Naive thymus-derived CD8-positive, alpha-beta T cell (primary cell): ENCODE data around the gene BICRA. TPM values are rescaled to one million over a fixed set of nuclear protein-coding genes. Genes with fewer than 3 reads are reported as not detected.
A peak's percentile ranks its signal among the peaks of the same experiment; 100 is the strongest.
"Not testable (repeated sequence)": the region's sequence is repeated elsewhere in the genome, so short reads cannot be mapped to it uniquely, and the experiment has no call there.

Source experiments
- ATAC-seq, 2 donors: fragments of 150-1000 bp; cut with Tn5 transposase in 1 of 2; sonication (Bioruptor Pico), chemical (Tn5 transposase) in 1 of 2; 1 replicate in 1 of 2; 2 replicates in 1 of 2; pipeline ENCODE4 v1.10.0; 2021; ENCODE audit warnings: mild to moderate bottlenecking in 2 of 2, moderate library complexity in 2 of 2
- POLR2A ChIA-PET: fragments of 350-600 bp; sonication (Branson Sonifier 250); formaldehyde crosslinking; loops from one replicate; lab custom pipeline; 2021; ENCODE audit warnings: antibody characterized with exemption; lab: Charles Lee
- DNase-seq, 10 donors: peaks; one replicate each; pipeline versions ENCODE4 v3.0.0 to v3.0.0-alpha.2; 2020 to 2022
- H3K27ac Mint-ChIP-seq, 10 donors: one replicate each; pipeline ENCODE4 v1.8.0; 2020 to 2022; ENCODE audit warnings: mild to moderate bottlenecking in 10 of 10, mixed read lengths in 10 of 10, moderate library complexity in 4 of 10, inconsistent platforms in 1 of 10
- H3K27me3 Mint-ChIP-seq, 5 donors: one replicate each; pipeline ENCODE4 v1.8.0; 2021 to 2022; ENCODE audit warnings: mixed read lengths in 5 of 5
- H3K36me3 Mint-ChIP-seq, 3 donors: one replicate each; pipeline ENCODE4 v1.8.0; 2020 to 2022; ENCODE audit warnings: mixed read lengths in 3 of 3, mild to moderate bottlenecking in 2 of 3, inconsistent platforms in 1 of 3
- H3K4me1 Mint-ChIP-seq, 4 donors: one replicate each; pipeline ENCODE4 v1.8.0; 2021 to 2022; ENCODE audit warnings: mixed read lengths in 4 of 4
- H3K4me3 Mint-ChIP-seq, 10 donors: one replicate each; pipeline ENCODE4 v1.8.0; 2020 to 2022; ENCODE audit warnings: mild to moderate bottlenecking in 10 of 10, mixed read lengths in 10 of 10, moderate library complexity in 6 of 10, inconsistent platforms in 1 of 10
- H3K9me3 Mint-ChIP-seq, 9 donors: one replicate each; pipeline ENCODE4 v1.8.0; 2020 to 2022; ENCODE audit warnings: mixed read lengths in 9 of 9, mild to moderate bottlenecking in 3 of 9, inconsistent platforms in 1 of 9, moderate library complexity in 1 of 9
- polyA plus RNA-seq, 3 donors: library from polyadenylated mRNA; unstranded; fragments of 300-500 nt; fragmentation: Illumina TruSeq; gene quantifications; one replicate each; pipeline ENCODE4 v1.2.3, GENCODE V29; 2021
- total RNA-seq, 8 experiments: library from RNA in 2 of 8; stranded (reverse) in 2 of 8; gene quantifications; one replicate each; pipeline ENCODE4 v1.2.3 and lab custom pipeline; 2021 to 2026

The BICRA gene
- total and polyA plus RNA-seq, 5 experiments from 2014 or later = 0.23 to 35.5 (median 1.4) TPM

DNA sequence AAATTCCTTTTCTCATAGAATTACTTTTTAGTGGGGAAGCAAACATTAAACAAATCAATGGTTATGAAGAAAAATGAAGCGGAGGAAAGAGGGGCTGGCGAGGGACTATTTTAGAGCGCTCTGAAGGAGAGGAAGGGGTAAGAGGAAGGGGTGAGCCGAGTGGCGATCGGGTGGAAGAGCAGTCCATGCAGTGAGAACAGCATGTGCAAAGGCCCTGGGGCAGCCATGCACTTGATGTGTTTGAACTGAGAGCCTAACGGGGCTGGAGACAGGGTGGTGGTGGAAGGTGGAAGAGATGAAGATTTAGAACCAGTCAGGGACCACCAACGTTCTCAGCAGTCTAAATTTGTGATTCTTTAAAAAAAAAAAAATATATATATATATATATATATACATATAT is 122.0 kb downstream of the BICRA start:
- Mint-ChIP-seq H3K9me3 (no peaks in the 10 kb centered on the region), H3K27ac (peak overlapping the region in 1 of 10 donors; percentile 43), H3K27me3 (peaks cover 17 to 36% (median 35%) of the 10 kb centered on the region in 5 donors), H3K4me1 (peaks cover 12 to 24% (median 19%) of the 10 kb centered on the region in 4 donors), H3K4me3 (peak overlapping the region in 3 of 10 donors; percentile 60 to 78 (median 60)), H3K36me3 (no peaks in the 10 kb centered on the region)
- no peak for ATAC-seq
- no peak for DNase-seq
- POLR2A ChIA-PET = interaction anchor here (0.6 kb wide), 1 partner anchor 73 kb away, joined by 3 read pairs; no protein-coding TSS in a partner anchor

GRCh38 chr19:47735131-47735530 is 126.2 kb downstream of the BICRA start:
- Mint-ChIP-seq H3K4me3 (no peak overlapping the region), H3K36me3 (no peaks in the 10 kb centered on the region), H3K9me3 (no peaks in the 10 kb centered on the region), H3K27ac (no peak overlapping the region), H3K4me1 (peaks cover 2 to 6% (median 4%) of the 10 kb centered on the region in 4 donors), H3K27me3 (peaks cover 7 to 14% (median 10%) of the 10 kb centered on the region in 5 donors)
- ATAC-seq (no peak), DNase-seq (no peak)
- POLR2A ChIA-PET = no interaction called here

GRCh38 chr19:47740866-47741519 is 132.1 kb downstream of the BICRA start:
- Mint-ChIP-seq H3K9me3 (no peaks in the 10 kb centered on the region), H3K4me1 (peaks cover 8 to 26% (median 15%) of the 10 kb centered on the region in 4 donors), H3K36me3 (peaks cover 0 to 4% (median 0%) of the 10 kb centered on the region in 3 donors), H3K27me3 (peaks cover 0 to 2% (median 0%) of the 10 kb centered on the region in 5 donors), H3K4me3 (no peak overlapping the region), H3K27ac (no peak overlapping the region)
- POLR2A ChIA-PET = interaction anchor here (0.6 kb wide), 1 partner anchor 304 kb away, joined by 3 read pairs; no protein-coding TSS in a partner anchor
- ATAC-seq (no peak), DNase-seq (no peak)

GRCh38 chr19:47741544-47742140 is 132.7 kb downstream of the BICRA start:
- peaks cover 8 to 29% (median 16%) of the 10 kb centered on the region in 4 donors for H3K4me1 Mint-ChIP-seq
- H3K27me3 Mint-ChIP-seq = peaks cover 0 to 2% (median 0%) of the 10 kb centered on the region in 5 donors
- H3K36me3 Mint-ChIP-seq = peaks cover 0 to 4% (median 0%) of the 10 kb centered on the region in 3 donors
- peak overlapping the region in 6 of 10 donors; percentile 31 to 70 (median 51) for H3K4me3 Mint-ChIP-seq
- H3K9me3 Mint-ChIP-seq = no peaks in the 10 kb centered on the region
- no peak for DNase-seq
- ATAC-seq = no peak
- peak overlapping the region in 1 of 10 donors; percentile 22 for H3K27ac Mint-ChIP-seq
- POLR2A ChIA-PET = no interaction called here

DNA sequence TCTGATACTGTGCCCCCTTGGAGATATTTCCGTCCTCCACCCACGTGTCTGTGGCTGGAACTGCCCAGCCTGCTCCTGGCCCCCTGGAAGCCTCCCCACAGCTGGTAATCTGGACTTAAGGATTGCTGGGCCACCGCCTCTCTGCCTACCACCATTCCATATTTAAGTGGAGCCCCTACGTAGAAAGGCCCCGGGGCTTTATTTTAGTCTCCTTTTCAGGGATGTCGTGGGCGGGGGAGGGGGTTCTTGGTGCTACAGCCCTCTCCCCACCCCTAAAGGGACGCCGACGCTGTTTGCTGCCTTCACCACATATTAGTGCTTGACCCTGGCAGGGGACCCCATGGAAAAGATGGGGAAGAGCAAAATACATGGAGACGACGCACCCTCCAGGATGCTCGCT is 133.7 kb downstream of the BICRA start:
- peaks cover 0 to 8% (median 2%) of the 10 kb centered on the region in 3 donors for H3K36me3 Mint-ChIP-seq
- POLR2A ChIA-PET = no interaction called here
- H3K27ac Mint-ChIP-seq = peak overlapping the region in 2 of 10 donors; percentile 33 to 88
- ATAC-seq (no peak), DNase-seq (no peak)
- no peaks in the 10 kb centered on the region for H3K9me3 Mint-ChIP-seq
- peak overlapping the region; percentile 24 to 98 (median 48) for H3K4me3 Mint-ChIP-seq
- peaks cover 8 to 35% (median 19%) of the 10 kb centered on the region in 4 donors for H3K4me1 Mint-ChIP-seq
- peaks cover 0 to 2% (median 0%) of the 10 kb centered on the region in 5 donors for H3K27me3 Mint-ChIP-seq

- Mint-ChIP-seq H3K4me1 (peaks cover 17 to 54% (median 42%) of the 10 kb centered on the region in 4 donors), H3K9me3 (no peaks in the 10 kb centered on the region), H3K27me3 (peaks cover 0 to 2% (median 0%) of the 10 kb centered on the region in 5 donors), H3K36me3 (peaks cover 2 to 33% (median 9%) of the 10 kb centered on the region in 3 donors), H3K27ac (peak within 1 kb of the TSS; percentile 99 to 100 (median 100)), H3K4me3 (peak within 1 kb of the TSS; percentile 97 to 100 (median 99))
- peak; percentile 92 to 99 (median 96) for DNase-seq
- ATAC-seq = peak; percentile 81 to 84
- POLR2A ChIA-PET = interaction anchor here (0.5 to 1.7 kb wide), 8 partner anchors 20 to 457 kb away, joined by 3 to 9 read pairs (median 4); partner anchors contain the start of genes KPTN and SELENOW
These were observed 136.3 kb downstream of the BICRA start, which contains the start of gene NOP53 for GRCh38 chr19:47745010-47745901. TSS of gene NOP53 (plus strand) at chr19:47745546. CDS start at chr19:47745560, 14 bp downstream.

DNA sequence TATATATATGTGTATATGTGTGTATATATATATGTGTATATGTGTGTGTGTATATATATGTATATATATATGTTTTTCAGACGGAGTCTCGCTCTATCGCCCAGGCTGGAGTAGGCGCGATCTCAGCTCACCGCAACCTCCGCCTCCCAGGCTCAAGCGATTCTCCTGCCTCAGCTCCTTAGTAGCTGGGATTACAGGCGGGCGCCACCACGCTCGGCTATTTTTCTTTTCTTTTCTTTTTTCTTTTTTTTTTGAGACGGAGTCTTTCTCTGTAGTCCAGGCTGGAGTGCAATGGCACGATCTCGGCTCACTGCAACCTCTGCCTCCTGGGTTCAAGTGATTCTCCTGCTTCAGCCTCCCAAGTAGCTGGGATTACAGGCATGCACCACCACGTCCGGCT is 137.2 kb downstream of the BICRA start:
- not testable (repeated sequence) for DNase-seq, ATAC-seq, H3K9me3 Mint-ChIP-seq, H3K27me3 Mint-ChIP-seq
- Mint-ChIP-seq H3K4me1 (peaks cover 17 to 56% (median 46%) of the 10 kb centered on the region in 4 donors), H3K4me3 (peak overlapping the region; percentile 97 to 100 (median 99)), H3K36me3 (peaks cover 2 to 41% (median 9%) of the 10 kb centered on the region in 3 donors), H3K27ac (peak overlapping the region in 9 of 10 donors; percentile 99 to 100 (median 100))
- POLR2A ChIA-PET = interaction anchor here (0.8 to 1.7 kb wide), 4 partner anchors 10 to 262 kb away, joined by 3 to 9 read pairs (median 6); partner anchors contain the start of genes KPTN and SELENOW

GRCh38 chr19:47749326-47749725 is 140.4 kb downstream of the BICRA start:
- peak overlapping the region; percentile 57 to 83 (median 72) for H3K4me3 Mint-ChIP-seq
- peaks cover 0 to 2% (median 0%) of the 10 kb centered on the region in 5 donors for H3K27me3 Mint-ChIP-seq
- peaks cover 9 to 72% (median 11%) of the 10 kb centered on the region in 3 donors for H3K36me3 Mint-ChIP-seq
- H3K9me3 Mint-ChIP-seq = no peaks in the 10 kb centered on the region
- POLR2A ChIA-PET = interaction anchor here (1.2 kb wide), 1 partner anchor 233 kb away, joined by 3 read pairs; no protein-coding TSS in a partner anchor
- ATAC-seq (no peak), DNase-seq (no peak)
- H3K4me1 Mint-ChIP-seq = peaks cover 15 to 67% (median 54%) of the 10 kb centered on the region in 4 donors
- H3K27ac Mint-ChIP-seq = peak overlapping the region; percentile 33 to 86 (median 70)

GRCh38 chr19:47750752-47751151 is 141.8 kb downstream of the BICRA start:
- ATAC-seq (no peak), DNase-seq (no peak)
- Mint-ChIP-seq H3K27ac (peak overlapping the region in 1 of 10 donors; percentile 53), H3K36me3 (peaks cover 9 to 72% (median 11%) of the 10 kb centered on the region in 3 donors), H3K4me1 (peaks cover 11 to 61% (median 44%) of the 10 kb centered on the region in 4 donors), H3K9me3 (no peaks in the 10 kb centered on the region), H3K27me3 (no peaks in the 10 kb centered on the region), H3K4me3 (peak overlapping the region in 3 of 10 donors; percentile 4 to 49 (median 13))
- POLR2A ChIA-PET = interaction anchor here (0.6 kb wide), 1 partner anchor 27 kb away, joined by 4 read pairs; no protein-coding TSS in a partner anchor

DNA sequence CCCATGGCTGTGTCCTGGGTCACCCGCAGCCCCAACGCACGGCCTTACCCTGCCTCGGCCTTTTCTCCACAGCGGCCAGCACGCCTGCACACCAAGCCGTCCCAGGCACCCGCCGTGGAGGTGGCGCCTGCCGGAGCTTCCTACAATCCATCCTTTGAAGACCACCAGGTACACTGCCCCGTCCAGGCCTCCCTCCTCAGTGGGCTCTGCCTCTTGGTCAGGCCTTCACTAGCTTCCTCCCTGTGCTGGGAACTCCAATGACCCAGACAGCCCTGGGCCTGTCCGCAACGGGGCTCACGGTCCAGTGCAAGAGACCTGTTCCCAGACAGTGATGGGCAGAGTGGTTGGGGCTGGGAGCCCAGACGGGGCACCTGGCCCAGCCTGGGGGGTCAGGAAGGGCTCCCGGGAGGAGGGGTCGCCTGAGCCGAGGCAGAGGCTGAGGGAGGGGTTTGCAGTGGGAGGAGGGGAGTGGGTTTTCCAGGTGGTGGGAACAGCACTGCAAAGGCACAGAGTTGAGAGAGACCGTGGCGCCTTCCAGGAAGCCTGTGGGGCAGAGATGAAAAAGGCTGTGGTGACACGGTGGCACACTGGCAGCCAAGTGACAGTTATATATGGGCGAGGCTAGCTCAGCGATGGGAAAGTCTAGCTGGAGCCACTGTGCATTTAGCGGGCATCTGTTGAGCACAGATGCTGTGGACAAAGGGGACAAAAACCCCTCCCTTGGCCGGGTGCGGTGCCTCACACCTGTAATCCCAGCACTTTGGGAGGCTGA is 143.7 kb downstream of the BICRA start:
- Mint-ChIP-seq H3K4me1 (peaks cover 11 to 52% (median 39%) of the 10 kb centered on the region in 4 donors), H3K36me3 (peaks cover 9 to 85% (median 9%) of the 10 kb centered on the region in 3 donors)

More for the DNA sequence above, 143.7 kb downstream of the BICRA start:
- ATAC-seq (peak; percentile 48 to 69), DNase-seq (peak in 3 of 10 donors; percentile 30 to 46 (median 45))
- Mint-ChIP-seq H3K27me3 (no peaks in the 10 kb centered on the region), H3K4me3 (peak overlapping the region in 3 of 10 donors; percentile 15 to 51 (median 48)), H3K9me3 (no peaks in the 10 kb centered on the region), H3K27ac (peak overlapping the region in 7 of 10 donors; percentile 35 to 84 (median 49))
- POLR2A ChIA-PET = interaction anchor here (0.7 kb wide), 1 partner anchor 11 kb away, joined by 3 read pairs; no protein-coding TSS in a partner anchor
